Colonic mucosa (tissue), 4 donors: Measurements from ENCODE around the gene BFSP1. TPM values are rescaled to one million over a fixed set of nuclear protein-coding genes. Genes with fewer than 3 reads are reported as not detected.
A peak's percentile ranks its signal among the peaks of the same experiment; 100 is the strongest.

Experiments used
- DNase-seq: peaks from one replicate; pipeline ENCODE4 v3.0.0-alpha.2; 2020
- H3K27ac ChIP-seq: fragments of 200-600 bp; one replicate; pipeline ENCODE4 v1.8.0; 2021
- H3K27me3 ChIP-seq: fragments of 200-600 bp; one replicate; pipeline ENCODE4 v1.8.0; 2021
- H3K36me3 ChIP-seq: fragments of 200-600 bp; one replicate; pipeline ENCODE4 v1.8.0; 2021
- H3K4me1 ChIP-seq: fragments of 200-600 bp; one replicate; pipeline ENCODE4 v1.8.0; 2021; ENCODE audit warnings: mild to moderate bottlenecking
- H3K4me3 ChIP-seq: fragments of 200-600 bp; one replicate; pipeline ENCODE4 v1.8.0; 2021
- H3K9ac ChIP-seq, 2 donors: one replicate each; pipeline ENCODE4 v1.7.0; 2013; ENCODE audit warnings: control low read depth in 2 of 2, low read depth in 2 of 2, low read length in 2 of 2
- H3K9me3 ChIP-seq: fragments of 200-600 bp; one replicate; pipeline ENCODE4 v1.8.0; 2021
- intact Hi-C: fragments of 100-400 bp; cut with DNase I; formaldehyde crosslinking; loops from one replicate; pipeline ENCODE4 v1.14.1; 2022
- total RNA-seq, 2 donors: library from RNA; stranded (reverse); fragmentation: NEBNext Ultra II Directional in 1 of 2; extraction: Animal tissue kit (Norgen Biotek cat#: 25700) in 1 of 2; gene quantifications; one replicate each; pipeline ENCODE4 v1.2.1, GENCODE V29; 2021
- TF ChIP-seq, protein P1 (sequence below): fragments of 200-600 bp; IDR thresholded peaks from one replicate; pipeline ENCODE4 v1.8.0; 2022; ENCODE audit warnings: antibody characterized with exemption, mild to moderate bottlenecking
- donor health status: healthy.
- donor health status: DM: no; HTN: no; CAD: no.
- donor health status: DM: no; HTN: no; CAD: no.

The BFSP1 gene
- total RNA-seq, 2 donors from 2014 or later, result 0.50 to 0.59 TPM

DNA sequence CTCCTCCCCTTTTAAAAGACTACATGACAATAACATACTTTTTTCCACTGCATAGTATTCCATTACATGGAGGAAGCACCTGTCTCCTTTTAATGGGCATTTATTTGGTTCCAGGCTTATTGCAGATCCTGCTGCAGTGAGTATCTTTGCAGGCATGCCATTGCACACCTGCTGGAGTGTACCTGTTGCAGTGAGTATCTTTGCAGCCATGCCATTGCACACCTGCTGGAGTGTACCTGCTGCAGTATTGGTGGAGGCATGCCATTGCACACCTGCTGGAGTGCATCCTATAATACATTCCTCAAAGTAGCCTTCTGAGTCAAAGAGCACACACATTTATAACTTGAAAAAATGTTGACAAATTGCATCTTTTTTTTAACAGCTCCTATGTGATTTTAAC, 1.6 kb downstream of the BFSP1 start:
- no peaks in the 10 kb centered on the region for H3K4me1 ChIP-seq
- TF ChIP-seq, protein P1, sequence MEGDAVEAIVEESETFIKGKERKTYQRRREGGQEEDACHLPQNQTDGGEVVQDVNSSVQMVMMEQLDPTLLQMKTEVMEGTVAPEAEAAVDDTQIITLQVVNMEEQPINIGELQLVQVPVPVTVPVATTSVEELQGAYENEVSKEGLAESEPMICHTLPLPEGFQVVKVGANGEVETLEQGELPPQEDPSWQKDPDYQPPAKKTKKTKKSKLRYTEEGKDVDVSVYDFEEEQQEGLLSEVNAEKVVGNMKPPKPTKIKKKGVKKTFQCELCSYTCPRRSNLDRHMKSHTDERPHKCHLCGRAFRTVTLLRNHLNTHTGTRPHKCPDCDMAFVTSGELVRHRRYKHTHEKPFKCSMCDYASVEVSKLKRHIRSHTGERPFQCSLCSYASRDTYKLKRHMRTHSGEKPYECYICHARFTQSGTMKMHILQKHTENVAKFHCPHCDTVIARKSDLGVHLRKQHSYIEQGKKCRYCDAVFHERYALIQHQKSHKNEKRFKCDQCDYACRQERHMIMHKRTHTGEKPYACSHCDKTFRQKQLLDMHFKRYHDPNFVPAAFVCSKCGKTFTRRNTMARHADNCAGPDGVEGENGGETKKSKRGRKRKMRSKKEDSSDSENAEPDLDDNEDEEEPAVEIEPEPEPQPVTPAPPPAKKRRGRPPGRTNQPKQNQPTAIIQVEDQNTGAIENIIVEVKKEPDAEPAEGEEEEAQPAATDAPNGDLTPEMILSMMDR, result no peak
- intact Hi-C loops, result loop anchor here (5.0 kb wide), 1 partner anchor 368 kb away; no protein-coding TSS in a partner anchor
- H3K4me3 ChIP-seq, result no peak overlapping the region
- no peak overlapping the region for H3K27ac ChIP-seq
- H3K9ac ChIP-seq, result no peak overlapping the region
- DNase-seq, result no peak
- H3K27me3 ChIP-seq, result no peaks in the 10 kb centered on the region
- no peaks in the 10 kb centered on the region for H3K36me3 ChIP-seq
- H3K9me3 ChIP-seq, result no peaks in the 10 kb centered on the region

DNA sequence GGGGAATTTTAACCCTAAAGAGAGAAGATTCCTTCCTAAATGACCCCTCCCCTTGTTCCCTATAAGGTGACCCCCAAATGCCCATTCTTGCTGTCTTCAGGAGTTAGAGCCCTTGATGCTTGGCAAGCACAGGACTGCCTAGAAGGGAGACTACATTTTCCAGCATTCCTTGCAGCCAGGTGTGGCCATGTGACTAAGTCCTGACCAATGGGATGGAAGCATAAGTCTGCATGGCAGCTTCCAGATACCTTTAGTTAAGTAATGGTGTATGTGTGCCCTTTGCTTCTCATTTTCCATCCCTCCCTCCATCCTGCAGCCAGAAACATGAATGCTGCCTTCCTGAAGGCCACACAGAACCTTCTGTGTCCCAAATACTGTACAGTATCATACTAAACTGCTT, 5.5 kb downstream of the BFSP1 start:
- no peak overlapping the region for H3K27ac ChIP-seq
- intact Hi-C loops, result loop anchor here (5.0 kb wide), 1 partner anchor 372 kb away; no protein-coding TSS in a partner anchor
- no peak overlapping the region for H3K9ac ChIP-seq
- H3K9me3 ChIP-seq, result no peaks in the 10 kb centered on the region
- TF ChIP-seq, protein P1, result no peak
- H3K36me3 ChIP-seq, result no peaks in the 10 kb centered on the region
- H3K4me1 ChIP-seq, result no peaks in the 10 kb centered on the region
- peak; percentile 40 for DNase-seq
- H3K27me3 ChIP-seq, result no peaks in the 10 kb centered on the region
- no peak overlapping the region for H3K4me3 ChIP-seq

DNA sequence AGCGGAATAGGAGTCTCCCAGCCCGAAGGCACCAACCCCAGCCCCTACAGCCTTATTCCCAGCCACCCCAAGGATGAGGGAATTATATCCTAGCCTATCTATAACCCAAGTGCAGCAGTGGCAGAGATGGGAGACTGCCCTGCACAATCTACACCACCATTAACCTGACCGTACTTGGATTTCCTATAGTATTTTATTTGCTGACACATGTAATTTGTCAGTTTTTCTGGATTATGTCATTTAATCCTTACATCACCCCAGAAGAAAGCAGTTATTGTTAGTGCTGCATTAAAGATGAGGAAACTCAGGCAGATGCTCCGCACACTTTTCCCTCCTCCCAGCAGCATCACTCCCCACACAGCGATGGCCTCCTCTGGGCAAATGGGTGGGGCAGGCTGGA, 6.0 kb downstream of the BFSP1 start:
- H3K9me3 ChIP-seq, result no peaks in the 10 kb centered on the region

DNA sequence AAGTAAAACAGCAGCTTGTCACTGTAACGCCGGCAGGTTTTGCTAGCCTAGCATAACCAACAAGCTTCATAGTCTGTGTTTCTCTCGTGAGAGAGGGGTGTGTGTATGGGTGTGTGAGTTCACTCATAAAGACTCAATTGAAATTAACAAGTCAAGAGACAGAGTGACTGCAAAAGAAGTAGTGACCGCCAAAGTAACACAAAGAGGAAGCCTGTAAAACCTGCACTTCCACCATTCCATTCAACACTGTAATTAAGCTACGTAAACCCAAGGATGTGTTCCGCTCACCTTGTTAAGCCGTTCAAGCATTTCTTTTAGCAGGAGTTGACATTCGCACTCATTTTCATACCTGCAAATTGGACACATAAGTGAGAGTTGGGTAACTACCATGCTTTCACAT, 6.6 kb downstream of the BFSP1 start:
- no peaks in the 10 kb centered on the region for H3K36me3 ChIP-seq
- H3K4me3 ChIP-seq, result no peak overlapping the region
- intact Hi-C loops, result no loop called here
- no peaks in the 10 kb centered on the region for H3K9me3 ChIP-seq
- H3K27me3 ChIP-seq, result no peaks in the 10 kb centered on the region
- H3K27ac ChIP-seq, result no peak overlapping the region
- H3K9ac ChIP-seq, result no peak overlapping the region
- TF ChIP-seq, protein P1, result no peak
- no peaks in the 10 kb centered on the region for H3K4me1 ChIP-seq
- DNase-seq, result no peak

More for the DNA sequence above, 6.0 kb downstream of the BFSP1 start:
- no peak overlapping the region for H3K4me3 ChIP-seq
- TF ChIP-seq, protein P1, result no peak
- intact Hi-C loops, result loop anchor here (5.0 kb wide), 1 partner anchor 372 kb away; no protein-coding TSS in a partner anchor
- no peak overlapping the region for H3K9ac ChIP-seq
- no peaks in the 10 kb centered on the region for H3K4me1 ChIP-seq
- DNase-seq, result no peak
- no peak overlapping the region for H3K27ac ChIP-seq
- H3K27me3 ChIP-seq, result no peaks in the 10 kb centered on the region
- H3K36me3 ChIP-seq, result no peaks in the 10 kb centered on the region

DNA sequence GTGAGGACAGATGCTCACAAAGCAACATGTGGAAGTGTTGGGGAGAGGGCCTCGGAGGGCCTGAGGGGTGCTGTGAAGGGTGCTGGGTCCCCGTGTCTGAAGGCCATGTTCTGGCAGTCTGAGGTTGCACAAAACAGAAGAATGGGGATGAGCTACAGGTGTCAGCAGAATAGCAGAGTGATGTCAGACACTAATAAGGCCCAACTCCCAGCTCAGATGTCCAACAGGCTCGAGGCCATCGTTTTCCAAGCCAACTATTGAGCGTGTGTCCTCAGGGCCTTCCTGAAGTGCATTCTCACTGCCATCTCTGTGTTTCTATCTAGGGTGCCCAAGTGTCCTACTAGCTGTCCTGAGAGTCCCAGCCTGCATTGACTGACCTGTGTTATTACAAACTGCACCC, 7.9 kb downstream of the BFSP1 start:
- intact Hi-C loops, result no loop called here
- no peak overlapping the region for H3K9ac ChIP-seq
- no peaks in the 10 kb centered on the region for H3K4me1 ChIP-seq
- H3K27me3 ChIP-seq, result no peaks in the 10 kb centered on the region
- H3K36me3 ChIP-seq, result no peaks in the 10 kb centered on the region
- DNase-seq, result no peak
- TF ChIP-seq, protein P1, result no peak
- no peak overlapping the region for H3K27ac ChIP-seq
- H3K9me3 ChIP-seq, result no peaks in the 10 kb centered on the region
- H3K4me3 ChIP-seq, result no peak overlapping the region
